Sciatic nerve (tissue), 2 donors: ENCODE measurements around the gene CLCNKA. TPM values are rescaled to one million over a fixed set of nuclear protein-coding genes. Genes with fewer than 3 reads are reported as not detected.
"Not testable (repeated sequence)": the region's sequence is repeated elsewhere in the genome, so short reads cannot be mapped to it uniquely, and the experiment has no call there.

Experiments
- ATAC-seq: fragments of 200-7000 bp; cut with Tn5 transposase; one replicate; pipeline ENCODE4 v1.9.1; 2020; ENCODE audit warnings: mild to moderate bottlenecking, moderate library complexity
- DNase-seq: peaks from one replicate; pipeline ENCODE4 v3.0.0-alpha.2; 2020; ENCODE audit warnings: low spot score
- intact Hi-C: fragments of 100-400 bp; cut with DNase I; formaldehyde crosslinking; loops from one replicate; pipeline ENCODE4 v1.14.2; 2022
- total RNA-seq: library from RNA; stranded (reverse); fragmentation: NEBNext Ultra II Directional; extraction: Animal tissue kit (Norgen Biotek cat#: 25700); gene quantifications from one replicate; pipeline ENCODE4 v1.2.1, GENCODE V29; 2021
- donor health status: DM: no; HTN: no; CAD: no.
- donor health status: DM: no; HTN: no; CAD: no.

The CLCNKA gene
- total RNA-seq, result 0.13 TPM

DNA sequence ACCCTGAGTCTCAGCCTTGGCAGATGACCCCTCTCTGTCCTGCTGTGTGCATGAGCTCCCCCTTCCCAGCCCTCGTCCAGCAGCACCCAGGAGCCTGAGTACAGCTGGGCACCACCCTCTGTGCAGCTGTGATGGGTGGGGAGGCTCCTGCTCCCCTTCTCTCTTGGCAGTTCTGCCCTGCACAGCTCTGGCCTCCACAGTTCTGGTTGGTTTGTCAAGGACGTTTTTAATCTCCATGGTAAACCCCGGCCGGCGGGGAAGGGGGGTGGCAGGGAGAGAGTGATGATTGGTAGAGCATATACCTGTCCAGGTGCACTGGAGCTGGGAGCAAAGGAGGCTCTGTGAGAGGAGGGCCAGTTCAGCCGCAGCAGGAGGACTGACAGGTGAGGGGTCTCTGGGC is at the start of gene CLCNKA:
Gene CLCNKA (plus strand): TSS at position 356 of the 400 bp plus-strand sequence. CDS start 584 bp downstream, outside the sequence.
- intact Hi-C loops, result no loop called here
- no peak for DNase-seq
- ATAC-seq, result no peak

DNA sequence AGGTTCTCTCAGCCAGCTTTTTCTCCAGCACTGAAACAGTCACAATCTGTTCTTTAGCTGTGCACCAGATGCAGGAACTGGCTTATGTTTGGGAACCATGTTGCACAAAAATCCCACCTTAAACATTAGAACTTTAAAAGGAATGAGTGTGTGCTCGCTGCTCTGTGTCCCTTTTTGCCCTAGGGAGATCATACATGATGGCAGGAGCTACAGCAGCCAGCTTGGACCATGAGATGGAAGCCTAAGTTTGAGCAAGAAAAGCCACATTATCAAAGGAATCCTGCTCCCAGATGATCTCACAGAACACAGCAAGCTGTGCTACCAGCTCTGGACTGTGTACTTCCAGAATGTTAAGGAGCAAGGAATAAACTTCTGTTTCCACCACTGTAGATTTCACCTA is 49.4 kb upstream of the CLCNKA start:
- ATAC-seq (no peak), DNase-seq (no peak)
- intact Hi-C loops, result no loop called here

DNA sequence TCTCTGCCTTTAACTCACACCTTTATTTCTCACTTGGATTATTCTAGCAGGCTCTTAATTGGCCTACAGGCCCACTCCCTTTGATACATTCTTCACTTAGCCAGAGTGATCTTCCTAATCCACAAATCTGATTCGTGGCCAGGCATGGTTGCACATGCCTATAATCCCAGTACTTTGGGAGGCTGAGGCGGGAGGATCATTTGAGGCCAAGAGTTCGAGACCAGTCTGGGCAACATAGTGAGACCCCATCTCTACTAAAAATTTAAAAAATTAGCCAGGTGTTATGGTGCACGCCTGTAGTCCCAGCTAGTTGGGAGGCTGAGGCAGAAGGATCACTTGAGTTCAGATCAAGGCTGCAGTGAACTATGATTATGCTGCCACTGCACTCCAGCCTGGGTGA is 48.1 kb upstream of the CLCNKA start:
- ATAC-seq, result no peak
- DNase-seq, result no peak
- intact Hi-C loops, result no loop called here

DNA sequence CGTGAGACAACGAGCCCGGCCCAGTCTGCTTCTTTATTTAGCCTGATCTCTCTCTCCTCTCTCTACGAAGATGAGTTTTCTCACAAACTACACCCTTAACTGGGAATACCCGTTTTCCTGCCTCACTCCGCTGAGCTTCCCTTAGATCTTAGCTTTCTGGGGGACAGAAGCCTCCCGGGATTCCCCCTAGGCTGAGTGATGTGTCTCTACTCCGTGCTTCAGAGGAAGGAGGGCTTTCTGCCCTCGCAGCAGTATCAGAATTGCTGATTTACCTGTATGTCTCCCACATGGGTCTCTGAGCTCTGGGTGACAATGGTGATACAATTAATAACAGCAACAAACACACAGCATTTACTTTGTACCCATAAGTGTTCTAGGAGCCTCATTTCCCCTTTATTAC is 47.0 kb upstream of the CLCNKA start:
- ATAC-seq (no peak), DNase-seq (no peak)
- intact Hi-C loops, result no loop called here

DNA sequence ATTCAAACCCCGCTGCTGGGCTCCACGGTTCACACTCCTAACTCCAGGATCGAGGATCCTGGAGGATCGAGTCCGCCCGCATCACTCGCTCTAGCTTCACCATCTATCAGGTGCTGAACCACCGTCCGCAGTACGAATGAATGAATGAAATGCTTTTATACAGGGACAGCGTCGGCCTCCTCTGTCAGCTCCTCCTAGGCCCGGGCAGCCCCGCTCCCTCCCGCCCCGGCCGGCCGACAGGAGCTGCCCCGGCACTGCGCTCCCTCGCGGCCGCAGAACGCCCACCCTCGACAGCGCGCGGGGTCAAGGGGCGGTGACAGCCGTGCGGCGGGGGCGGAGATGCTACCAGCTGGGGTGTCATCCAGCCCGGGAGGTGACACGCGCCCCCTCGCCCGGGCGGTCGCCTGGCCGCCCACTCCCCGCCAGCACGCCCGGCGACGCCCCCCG is 46.5 kb upstream of the CLCNKA start:
- DNase-seq, result no peak
- intact Hi-C loops, result no loop called here
- ATAC-seq, result peak; percentile 29

DNA sequence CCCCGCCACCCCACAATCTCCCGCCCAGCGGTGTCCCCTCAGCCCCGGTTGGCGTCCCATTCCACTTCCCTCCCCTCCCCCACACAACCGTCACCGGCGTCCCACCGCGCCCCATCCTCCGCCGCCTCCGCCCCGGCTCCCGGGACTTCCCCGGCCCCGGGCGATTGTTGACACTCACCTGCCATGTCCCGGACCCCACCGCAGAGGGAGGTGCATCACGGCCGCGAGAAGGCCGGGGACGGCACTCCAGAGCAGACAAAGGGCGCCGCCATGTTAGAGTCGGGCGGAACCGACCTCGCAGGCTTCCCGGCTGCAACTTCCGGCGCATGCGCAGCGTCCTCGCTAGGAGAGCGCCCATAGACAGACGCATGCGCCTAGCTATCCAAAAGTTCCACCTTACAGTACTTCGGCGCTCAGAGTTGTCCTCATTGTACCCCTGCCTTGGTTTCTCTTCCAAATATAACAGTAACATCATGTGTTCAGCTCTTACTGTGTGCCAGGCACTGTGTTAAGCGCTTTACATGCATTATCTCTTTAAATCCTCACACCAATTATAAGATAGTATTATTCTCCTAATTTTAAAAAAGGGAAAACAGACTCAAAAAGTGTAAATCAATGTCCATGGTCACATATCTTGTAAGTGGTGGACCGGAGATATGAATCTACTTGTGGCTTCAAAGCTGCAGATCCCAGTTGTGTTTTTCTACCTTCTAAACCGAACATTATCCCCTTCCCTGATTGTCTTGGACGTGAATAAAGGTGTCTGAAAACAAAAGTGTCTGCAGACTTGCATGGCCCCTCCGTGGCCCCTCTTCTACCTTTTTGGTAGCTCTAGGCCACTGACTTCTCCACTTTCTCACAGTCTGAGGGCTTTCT is 45.8 kb upstream of the CLCNKA start, which contains the start of gene ZBTB17:
Gene ZBTB17 (minus strand): TSS at position 297 of the 876 bp plus-strand sequence. CDS start 27,606 bp downstream, outside the sequence.
- ATAC-seq (peak; percentile 99), DNase-seq (peak; percentile 97)
- intact Hi-C loops, result no loop called here

DNA sequence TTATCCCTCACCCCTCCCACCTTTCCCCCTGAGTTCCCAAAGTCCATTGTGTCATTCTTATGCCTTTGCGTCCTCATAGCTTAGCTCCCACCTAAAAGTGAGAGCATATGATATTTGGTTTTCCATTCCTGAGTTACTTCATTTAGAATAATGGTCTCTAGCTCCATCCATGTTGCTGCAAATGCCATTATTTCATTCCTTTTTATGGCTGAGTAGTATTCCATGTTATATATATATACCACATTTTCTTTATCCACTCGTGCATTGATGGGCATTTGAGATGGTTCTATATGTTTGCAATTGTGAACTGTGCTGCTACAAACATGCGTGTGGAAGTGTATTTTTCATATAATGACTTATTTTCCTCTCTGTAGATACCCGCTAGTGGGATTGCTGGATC is 43.9 kb upstream of the CLCNKA start:
- intact Hi-C loops, DNase-seq, ATAC-seq: not testable (repeated sequence)

DNA sequence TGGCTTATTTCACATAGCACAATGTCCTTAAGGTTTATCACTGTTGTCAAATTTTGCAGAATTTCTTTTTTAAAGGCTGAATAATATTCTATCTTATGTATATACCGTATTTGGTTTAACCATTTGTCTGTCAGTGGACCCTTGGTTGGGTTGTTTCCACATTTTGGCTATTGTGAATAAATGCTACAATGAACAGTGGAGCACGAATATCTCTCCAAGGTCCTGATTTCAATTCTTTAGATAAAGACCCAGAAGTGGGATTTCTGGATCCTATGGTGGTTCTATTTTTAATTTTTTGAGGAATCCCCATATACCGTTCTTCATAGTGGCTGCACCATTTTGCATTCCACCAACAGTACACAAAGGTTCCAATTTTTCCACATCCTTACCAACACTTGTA is 40.2 kb upstream of the CLCNKA start:
- ATAC-seq, result no peak

DNA sequence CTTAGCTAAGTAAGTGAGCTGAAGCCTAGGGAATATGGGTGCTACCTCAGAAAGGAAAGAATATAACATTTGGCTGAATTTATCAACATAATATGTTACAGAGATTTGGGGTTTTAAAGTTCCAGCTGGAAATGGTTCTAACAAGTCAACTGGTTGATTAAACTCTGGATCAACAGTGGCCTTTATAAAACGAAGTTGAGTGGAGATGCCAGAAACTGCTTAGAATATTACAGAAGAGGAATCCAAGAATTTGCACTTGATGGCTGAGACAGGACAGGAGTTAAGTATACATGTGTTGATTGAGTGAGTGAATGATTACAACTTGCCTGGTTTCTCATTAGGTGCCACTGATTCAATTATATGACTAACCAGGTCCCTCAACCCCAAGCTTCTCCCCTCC is 38.6 kb upstream of the CLCNKA start:
- DNase-seq, result no peak
- intact Hi-C loops, result no loop called here
- peak; percentile 54 for ATAC-seq

More for the DNA sequence above, 40.2 kb upstream of the CLCNKA start:
- intact Hi-C loops, result no loop called here
- no peak for DNase-seq

DNA sequence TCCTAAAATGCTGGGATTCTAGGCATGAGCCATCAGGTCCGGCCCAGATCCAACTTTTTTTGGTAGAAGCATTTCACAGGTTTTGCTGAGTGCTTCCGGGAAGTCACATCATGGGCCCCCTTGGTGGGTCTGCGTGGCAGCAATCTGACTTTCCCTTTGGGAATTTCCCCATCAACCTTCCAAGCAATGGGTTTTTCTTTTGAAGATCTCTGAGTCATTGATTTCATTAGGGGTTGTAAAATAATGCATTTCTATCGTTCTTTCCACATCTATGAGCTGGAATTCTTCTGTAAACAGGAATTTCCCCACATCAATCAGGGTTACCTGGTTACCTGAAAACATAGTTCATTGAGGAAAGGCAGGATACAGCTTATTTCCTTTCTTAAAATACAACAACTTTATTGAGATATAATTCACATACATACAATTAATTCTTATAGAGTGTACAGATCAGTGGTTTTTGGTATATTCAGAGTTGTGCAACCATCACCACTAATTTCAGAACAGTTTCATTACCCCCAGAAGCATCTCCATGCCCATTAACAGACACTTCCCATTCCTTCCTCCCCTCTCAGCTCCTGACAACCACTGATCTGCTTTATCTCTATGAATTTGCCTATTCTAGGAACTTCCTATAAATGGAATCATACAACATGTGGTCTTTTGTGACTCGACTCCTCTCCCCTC is 36.1 kb upstream of the CLCNKA start:
- intact Hi-C loops, result no loop called here
- no peak for ATAC-seq
- no peak for DNase-seq

DNA sequence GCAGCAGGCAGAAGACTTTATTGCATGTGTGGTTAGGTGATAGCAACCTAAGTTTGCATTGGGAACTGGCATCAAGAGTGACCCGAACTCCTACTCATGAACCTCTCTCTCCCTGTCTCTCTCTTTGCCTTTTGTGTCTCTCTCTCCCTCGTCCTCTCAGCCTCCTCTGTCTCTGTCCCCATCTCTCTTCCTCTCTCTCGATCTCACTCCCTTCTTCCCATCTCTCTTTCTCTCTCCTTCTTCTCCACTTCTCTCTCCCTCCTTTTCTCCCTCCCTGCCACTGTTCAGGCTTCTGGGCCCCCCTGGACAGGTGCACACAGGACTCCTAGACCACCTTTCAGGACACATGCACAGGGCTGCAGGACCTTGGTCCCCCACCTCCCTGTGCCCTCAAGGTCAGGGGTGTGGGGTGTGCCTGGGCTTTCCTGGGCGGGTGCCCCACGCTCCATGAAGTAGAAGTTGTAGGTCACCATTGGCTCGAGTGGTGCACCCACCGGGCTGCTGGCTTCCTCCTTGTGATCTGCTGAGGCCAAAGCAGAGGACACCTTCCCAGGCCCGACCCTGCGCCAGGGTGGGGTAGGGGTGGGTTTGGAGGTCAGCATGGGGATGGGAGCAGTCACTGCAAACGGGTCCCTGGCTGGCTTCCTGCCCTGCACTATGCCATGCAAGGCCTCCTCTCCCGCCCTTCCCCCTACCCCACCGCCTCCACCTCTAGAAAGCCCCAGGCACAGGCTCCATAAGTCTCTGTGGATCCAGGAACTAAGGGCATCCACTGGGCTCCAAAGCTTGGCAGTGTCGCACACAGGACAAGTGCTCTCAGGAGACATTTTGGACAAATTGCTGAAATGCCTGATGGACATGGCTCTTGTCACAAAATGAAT is 32.7 kb upstream of the CLCNKA start:
- no peak for DNase-seq
- ATAC-seq, result no peak
- intact Hi-C loops, result no loop called here

DNA sequence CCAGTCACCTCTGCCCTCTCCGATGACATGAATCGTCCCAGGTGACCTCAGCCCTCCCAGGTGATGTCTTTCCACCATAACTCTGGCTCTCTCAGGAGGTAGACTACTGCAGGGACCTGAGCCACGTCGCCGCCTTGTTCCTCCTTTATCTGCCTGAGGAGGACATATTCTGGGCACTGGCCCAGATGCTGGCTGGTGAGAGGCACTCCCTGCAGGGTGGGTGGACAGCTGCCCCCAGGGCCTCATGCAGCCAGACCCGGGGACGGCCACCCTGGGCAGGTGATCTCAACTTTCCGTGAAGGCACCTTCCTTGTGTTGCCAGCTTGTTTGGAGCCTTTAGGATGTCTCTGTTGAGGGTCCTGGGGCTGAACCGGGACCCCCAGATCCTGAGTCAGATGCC is 32.1 kb upstream of the CLCNKA start:
- intact Hi-C loops, result loop anchor here (10.0 kb wide), 1 partner anchor 175 kb away; no protein-coding TSS in a partner anchor
- ATAC-seq (no peak), DNase-seq (no peak)

DNA sequence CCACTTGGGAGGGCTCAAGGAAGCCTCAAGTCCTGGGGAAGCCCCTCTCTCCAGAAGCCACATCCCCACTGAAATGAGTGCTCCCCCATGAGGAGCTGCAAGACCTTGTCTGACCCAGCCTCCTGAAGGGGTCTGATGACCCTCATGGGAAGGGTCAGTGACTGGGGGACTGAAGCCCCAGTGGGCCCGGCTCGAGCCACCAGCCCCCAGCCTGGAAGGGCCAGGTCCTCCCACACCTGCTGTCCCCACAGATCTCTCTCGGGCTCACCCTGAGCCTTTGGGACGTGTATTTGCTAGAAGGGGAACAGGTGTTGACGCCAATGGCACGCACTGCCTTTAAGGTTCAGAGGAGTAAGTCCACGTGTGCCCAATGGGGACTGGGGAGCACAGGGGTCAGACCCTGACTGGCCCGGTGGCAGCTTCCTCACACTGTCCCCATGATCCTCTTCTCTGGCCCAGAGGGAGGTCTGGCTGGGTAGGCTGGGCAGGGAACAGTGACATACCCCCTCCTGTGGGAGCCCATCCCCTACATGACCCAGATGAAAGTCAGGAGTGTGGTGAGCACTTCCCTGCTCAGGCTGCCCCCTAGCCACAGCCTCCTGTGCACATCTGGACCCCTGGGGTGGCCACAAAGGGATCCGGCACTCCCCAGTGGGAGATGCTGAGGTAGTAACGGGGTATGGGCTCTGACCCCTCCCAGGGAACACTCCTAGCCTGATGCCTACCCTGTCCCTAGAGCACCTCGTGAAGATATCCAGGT is 30.2 kb upstream of the CLCNKA start:
- intact Hi-C loops, result loop anchor here (10.0 kb wide), 1 partner anchor 177 kb away; no protein-coding TSS in a partner anchor
- ATAC-seq (no peak), DNase-seq (no peak)

DNA sequence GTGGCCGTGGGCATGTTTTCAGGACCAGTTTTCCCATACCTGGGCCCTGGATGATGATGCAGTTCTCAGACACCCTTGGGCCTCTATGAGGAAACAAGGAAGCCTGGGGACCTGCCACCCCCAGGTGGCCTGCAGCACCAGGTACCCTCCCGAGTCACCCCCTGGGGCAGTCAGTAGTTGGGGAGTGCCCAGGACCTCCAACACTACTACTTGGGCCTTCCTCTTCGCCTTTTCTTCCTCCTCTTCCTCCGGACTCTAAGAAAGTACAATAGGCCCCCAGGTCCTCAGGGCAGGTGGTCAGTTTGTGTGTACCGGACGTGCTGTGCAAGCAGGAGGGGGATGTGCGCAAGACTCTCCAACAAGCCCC is 29.7 kb upstream of the CLCNKA start:
- no peak for ATAC-seq
- intact Hi-C loops, result loop anchor here (10.0 kb wide), 1 partner anchor 177 kb away; no protein-coding TSS in a partner anchor
- DNase-seq, result no peak

DNA sequence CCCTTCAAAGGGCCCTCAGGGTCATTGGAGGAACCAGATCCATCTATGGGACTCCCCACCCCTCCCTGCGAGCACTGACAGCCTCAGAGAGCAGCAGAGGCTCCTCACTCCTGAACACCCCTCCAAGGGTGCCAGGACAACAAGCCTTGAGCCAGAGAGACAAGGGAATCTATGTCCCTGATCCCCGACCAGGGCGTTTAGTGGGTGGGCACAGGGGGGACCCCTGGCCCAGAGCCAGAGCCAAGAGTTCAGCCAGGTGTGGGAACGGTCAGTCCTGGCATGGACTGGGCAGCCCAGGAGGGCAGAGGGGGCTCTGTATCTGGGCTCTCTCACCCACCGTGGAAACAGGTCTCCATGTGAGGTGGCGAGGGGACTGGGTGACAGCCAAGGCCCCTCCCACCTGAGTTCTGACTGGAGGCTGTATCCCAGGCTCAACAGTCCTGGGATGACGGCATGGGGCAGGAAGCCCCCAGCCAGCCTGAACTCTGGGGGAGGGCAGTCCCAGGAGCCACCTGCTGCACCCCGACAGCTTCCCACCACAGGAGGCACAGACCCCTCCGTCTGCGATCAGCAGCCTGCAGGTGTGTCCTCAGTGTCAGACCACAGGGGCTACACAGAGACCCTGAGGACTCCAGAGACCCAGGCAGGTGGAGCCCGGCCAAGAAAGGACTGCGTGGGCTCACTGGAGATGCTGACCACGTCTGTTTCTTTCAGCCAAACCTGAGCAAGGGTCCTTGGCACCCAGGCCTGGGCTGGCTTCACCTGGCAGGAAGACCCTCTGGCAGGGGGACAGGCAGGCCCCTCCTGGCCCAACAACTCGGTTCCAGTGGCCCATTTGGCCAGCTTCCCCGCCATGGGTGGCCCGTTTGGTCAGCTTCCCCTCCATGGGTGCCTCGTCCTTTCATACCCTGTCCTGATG is 29.0 kb upstream of the CLCNKA start:
- intact Hi-C loops, result loop anchor here (10.0 kb wide), 1 partner anchor 178 kb away; no protein-coding TSS in a partner anchor
- no peak for DNase-seq
- no peak for ATAC-seq

DNA sequence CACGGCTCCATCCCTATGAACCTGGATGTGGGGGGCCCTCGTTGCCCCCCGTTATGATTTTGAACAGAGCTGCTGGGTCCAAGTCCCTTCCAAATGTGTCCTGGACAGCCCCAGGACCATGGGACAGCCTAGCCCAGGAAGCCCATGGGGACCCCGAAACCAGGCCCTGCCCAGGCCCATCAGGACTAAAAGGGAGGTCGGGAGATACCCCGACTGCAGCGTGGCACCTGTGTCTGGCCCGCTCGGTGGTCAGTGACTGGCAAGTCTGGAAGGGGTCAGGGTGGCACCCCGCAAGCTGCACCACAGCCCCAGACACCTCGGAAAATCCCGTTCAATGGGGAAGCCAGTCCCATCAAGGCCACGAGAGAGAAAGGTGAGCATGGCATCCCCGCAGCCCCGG is 28.2 kb upstream of the CLCNKA start:
- intact Hi-C loops, result loop anchor here (10.0 kb wide), 1 partner anchor 179 kb away; no protein-coding TSS in a partner anchor
- DNase-seq (no peak), ATAC-seq (no peak)

DNA sequence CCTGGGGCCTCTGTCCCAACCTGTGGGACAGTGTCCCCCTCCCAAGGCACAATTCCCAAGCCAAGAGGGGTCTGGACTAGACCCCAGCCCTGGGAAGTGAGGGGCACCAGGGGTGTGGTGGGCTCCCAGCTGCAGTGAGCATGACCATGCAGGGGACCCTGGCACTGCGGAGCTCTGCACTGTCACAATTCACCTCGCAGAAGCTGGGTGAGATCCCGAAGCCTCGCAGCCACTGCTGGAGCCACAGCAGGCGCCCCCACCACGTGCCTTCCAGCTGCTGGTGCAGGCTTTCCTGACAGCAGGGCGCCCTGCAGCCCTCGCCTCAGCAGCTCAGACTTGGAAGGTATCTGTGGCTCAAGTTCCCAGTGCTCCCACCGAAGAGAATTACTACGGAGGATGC is 27.8 kb upstream of the CLCNKA start:
- no peak for ATAC-seq
- intact Hi-C loops, result loop anchor here (10.0 kb wide), 1 partner anchor 179 kb away; no protein-coding TSS in a partner anchor
- DNase-seq, result no peak
